NCI-H510A treated with DMSO at 0.1 percent for 48 hours (cell line): ENCODE data around the gene HLTF.
"Not testable (repeated sequence)": the region's sequence is repeated elsewhere in the genome, so short reads cannot be mapped to it uniquely, and the experiment has no call there.

Experiments used
- DNase-seq: peaks from one replicate; lab custom pipeline; 2025; lab: John Stamatoyannopoulos, UW

Gene HLTF

GRCh38 chr3:149086232-149086988, at the start of gene HLTF:
Gene HLTF (minus strand): TSS chr3:149086533. CDS start chr3:149086336, 197 bp downstream.
- peak; percentile 95 for DNase-seq

- no peak for DNase-seq
Measured at GRCh38 chr3:149134575-149134974, 48.2 kb upstream of the HLTF start.

GRCh38 chr3:149131589-149131988, 45.3 kb upstream of the HLTF start:
- no peak for DNase-seq

GRCh38 chr3:149129326-149130205, 43.2 kb upstream of the HLTF start, which contains the start of gene HPS3:
Gene HPS3 (plus strand): TSS chr3:149129638. CDS start chr3:149129724, 86 bp downstream.
- peak; percentile 86 for DNase-seq

- DNase-seq = no peak
Measured at GRCh38 chr3:149128821-149129220, 42.5 kb upstream of the HLTF start.

- DNase-seq = no peak
Measured at GRCh38 chr3:149122721-149123578, 36.6 kb upstream of the HLTF start.

GRCh38 chr3:149120051-149120972, 34.0 kb upstream of the HLTF start:
- DNase-seq = peak; percentile 71

GRCh38 chr3:149119466-149119865, 33.1 kb upstream of the HLTF start:
- no peak for DNase-seq

- DNase-seq = no peak
Measured at GRCh38 chr3:149118724-149119123, 32.4 kb upstream of the HLTF start.

GRCh38 chr3:149115114-149115513, 28.8 kb upstream of the HLTF start:
- no peak for DNase-seq

GRCh38 chr3:149114458-149114857, 28.1 kb upstream of the HLTF start:
- DNase-seq = no peak

GRCh38 chr3:149104484-149104883, 18.2 kb upstream of the HLTF start:
- no peak for DNase-seq

- DNase-seq = no peak
Measured at GRCh38 chr3:149101641-149102040, 15.3 kb upstream of the HLTF start.

GRCh38 chr3:149101154-149101553, 14.8 kb upstream of the HLTF start:
- DNase-seq = no peak

- not testable (repeated sequence) for DNase-seq
Measured at GRCh38 chr3:149097987-149098386, 11.7 kb upstream of the HLTF start.

GRCh38 chr3:149095487-149095886, 9.2 kb upstream of the HLTF start:
- DNase-seq = no peak

- no peak for DNase-seq
Measured at GRCh38 chr3:149091983-149092382, 5.7 kb upstream of the HLTF start.

- no peak for DNase-seq
Measured at GRCh38 chr3:149090907-149091306, 4.6 kb upstream of the HLTF start.

- DNase-seq = no peak
Measured at GRCh38 chr3:149090461-149090860, 4.1 kb upstream of the HLTF start.

GRCh38 chr3:149089395-149089794, 3.1 kb upstream of the HLTF start:
- no peak for DNase-seq

- DNase-seq = no peak
Measured at GRCh38 chr3:149087208-149087607, 875 bp upstream of the HLTF start.
